Stimulated activated CD4-positive, alpha-beta T cell treated with anti-CD3 and anti-CD28 coated beads, Interleukin-2, amount 100 ng/mL, for 4 hours (primary cell): ENCODE data around the gene DEFB124.

Experiments
- DNase-seq: peaks from one replicate; pipeline ENCODE4 v3.0.0-alpha.2; 2020; ENCODE audit warnings: low read depth

The DEFB124 gene

DNA sequence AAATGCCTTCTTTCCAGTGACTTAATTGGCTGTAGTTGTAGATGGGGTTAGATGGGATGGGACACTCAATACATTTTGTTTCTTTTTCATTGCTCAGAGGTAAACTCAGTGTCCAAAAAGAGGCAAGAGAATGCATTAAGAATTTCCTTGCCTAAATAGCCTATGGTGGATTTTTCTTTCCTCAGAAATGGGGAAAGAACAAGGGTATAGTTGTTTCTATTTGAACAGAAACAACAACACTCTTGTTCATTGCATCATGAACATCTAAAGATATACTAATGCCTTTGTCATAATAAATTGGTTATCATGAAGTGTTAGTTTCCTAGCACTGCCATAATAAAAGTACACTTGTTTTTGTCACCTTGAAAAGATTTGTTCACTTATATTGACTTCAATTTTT is 49.1 kb downstream of the DEFB124 start:
- DNase-seq = no peak

DNA sequence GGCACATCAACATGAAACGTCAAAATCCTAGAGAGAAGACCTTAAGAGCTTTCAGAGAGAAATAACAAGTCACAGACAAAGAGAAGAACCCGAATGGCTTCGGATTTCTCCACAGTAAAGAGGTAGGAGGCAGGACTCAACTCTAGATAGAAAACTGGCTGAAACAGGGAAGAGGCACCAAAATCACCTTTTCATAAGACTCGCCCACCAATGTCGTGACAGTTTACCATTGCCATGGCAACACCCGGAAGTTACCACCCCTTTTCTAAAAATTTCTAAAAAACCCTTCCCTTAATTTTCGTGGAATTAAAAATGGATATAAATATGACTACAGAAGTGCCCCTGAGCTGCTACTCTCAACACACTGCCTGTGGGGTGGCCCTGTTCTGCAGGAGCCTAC is 56.6 kb downstream of the DEFB124 start:
- no peak for DNase-seq

DNA sequence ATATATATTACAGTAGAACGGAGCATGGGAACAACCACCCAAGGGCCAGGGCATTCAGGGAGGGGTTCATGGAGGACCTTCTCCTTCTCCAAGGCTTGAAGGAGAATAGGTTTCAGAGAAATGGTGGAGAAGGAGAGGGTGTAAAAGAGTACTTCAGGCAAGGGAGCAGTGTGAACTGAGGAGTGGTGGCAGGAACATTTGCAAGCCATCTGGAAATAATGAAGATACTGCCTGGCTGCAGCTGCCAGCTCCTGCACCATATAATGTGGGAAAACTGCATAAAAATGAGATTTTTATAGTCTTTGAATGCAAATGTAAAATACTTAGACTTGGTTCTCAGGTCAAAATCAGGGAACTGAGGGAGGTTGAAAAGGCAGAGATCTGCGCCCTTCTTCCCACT is 59.3 kb downstream of the DEFB124 start:
- DNase-seq = no peak
